Measurements from ENCODE around the gene NLRC5.

DNA sequence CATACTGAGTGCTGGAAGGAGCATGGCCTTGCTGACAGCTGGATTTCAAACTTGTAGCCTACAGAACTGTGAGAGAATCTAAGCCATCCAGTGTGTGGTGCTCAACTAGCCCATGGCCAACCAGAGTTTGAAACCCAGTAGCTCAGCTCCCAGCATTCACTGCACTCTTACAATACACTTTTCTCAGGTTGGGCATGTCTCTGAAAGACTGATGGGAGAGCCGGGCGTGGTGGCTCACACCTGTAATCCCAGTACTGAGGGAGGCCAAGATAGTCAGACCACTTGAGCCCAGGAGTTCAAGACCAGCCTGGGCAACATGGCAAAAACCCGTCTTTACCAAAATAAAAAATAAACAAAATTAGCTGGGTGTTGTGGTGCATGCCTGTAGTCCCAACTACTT is 106.8 kb downstream of the NLRC5 start:
- TF ChIP-seq, protein P1, sequence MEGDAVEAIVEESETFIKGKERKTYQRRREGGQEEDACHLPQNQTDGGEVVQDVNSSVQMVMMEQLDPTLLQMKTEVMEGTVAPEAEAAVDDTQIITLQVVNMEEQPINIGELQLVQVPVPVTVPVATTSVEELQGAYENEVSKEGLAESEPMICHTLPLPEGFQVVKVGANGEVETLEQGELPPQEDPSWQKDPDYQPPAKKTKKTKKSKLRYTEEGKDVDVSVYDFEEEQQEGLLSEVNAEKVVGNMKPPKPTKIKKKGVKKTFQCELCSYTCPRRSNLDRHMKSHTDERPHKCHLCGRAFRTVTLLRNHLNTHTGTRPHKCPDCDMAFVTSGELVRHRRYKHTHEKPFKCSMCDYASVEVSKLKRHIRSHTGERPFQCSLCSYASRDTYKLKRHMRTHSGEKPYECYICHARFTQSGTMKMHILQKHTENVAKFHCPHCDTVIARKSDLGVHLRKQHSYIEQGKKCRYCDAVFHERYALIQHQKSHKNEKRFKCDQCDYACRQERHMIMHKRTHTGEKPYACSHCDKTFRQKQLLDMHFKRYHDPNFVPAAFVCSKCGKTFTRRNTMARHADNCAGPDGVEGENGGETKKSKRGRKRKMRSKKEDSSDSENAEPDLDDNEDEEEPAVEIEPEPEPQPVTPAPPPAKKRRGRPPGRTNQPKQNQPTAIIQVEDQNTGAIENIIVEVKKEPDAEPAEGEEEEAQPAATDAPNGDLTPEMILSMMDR (IDR thresholded peaks at IDR 0.05 in 2 of 3, conservative IDR thresholded peaks at IDR 0.05 in 1 of 3; ENCODE audit: insufficient read depth in 2 of 3, low read depth in 1 of 3, low read length in 3 of 3): no peak
- TF ChIP-seq POLR2A (conservative IDR thresholded peaks at IDR 0.05): no peak
- no peak for TF ChIP-seq EP300 (IDR thresholded peaks at IDR 0.05; ENCODE audit: low read length)
- TF ChIP-seq HINFP (tag; conservative IDR thresholded peaks at IDR 0.05; ENCODE audit: low read depth): no peak
- no peak for TF ChIP-seq TBP (optimal IDR thresholded peaks at IDR 0.05; ENCODE audit: low read depth, low read length)
- no peak for TF ChIP-seq EZH2 (IDR thresholded peaks at IDR 0.05; ENCODE audit: borderline replicate concordance, low read depth, low read length)
- TF ChIP-seq CEBPB (tag; IDR thresholded peaks at IDR 0.05): no peak
- no peak for TF ChIP-seq ZNF232 (CRISPR knock-in tag; IDR thresholded peaks at IDR 0.05)
